ENCODE measurements around the gene TNIP3. TPM values are rescaled to one million over a fixed set of nuclear protein-coding genes. Genes with fewer than 3 reads are reported as not detected.

Gene TNIP3
- total and polyA plus RNA-seq, 2 donors (not counting 1 experiment from before 2014, with no cell fraction given), result 0.50 to 0.51 TPM

DNA sequence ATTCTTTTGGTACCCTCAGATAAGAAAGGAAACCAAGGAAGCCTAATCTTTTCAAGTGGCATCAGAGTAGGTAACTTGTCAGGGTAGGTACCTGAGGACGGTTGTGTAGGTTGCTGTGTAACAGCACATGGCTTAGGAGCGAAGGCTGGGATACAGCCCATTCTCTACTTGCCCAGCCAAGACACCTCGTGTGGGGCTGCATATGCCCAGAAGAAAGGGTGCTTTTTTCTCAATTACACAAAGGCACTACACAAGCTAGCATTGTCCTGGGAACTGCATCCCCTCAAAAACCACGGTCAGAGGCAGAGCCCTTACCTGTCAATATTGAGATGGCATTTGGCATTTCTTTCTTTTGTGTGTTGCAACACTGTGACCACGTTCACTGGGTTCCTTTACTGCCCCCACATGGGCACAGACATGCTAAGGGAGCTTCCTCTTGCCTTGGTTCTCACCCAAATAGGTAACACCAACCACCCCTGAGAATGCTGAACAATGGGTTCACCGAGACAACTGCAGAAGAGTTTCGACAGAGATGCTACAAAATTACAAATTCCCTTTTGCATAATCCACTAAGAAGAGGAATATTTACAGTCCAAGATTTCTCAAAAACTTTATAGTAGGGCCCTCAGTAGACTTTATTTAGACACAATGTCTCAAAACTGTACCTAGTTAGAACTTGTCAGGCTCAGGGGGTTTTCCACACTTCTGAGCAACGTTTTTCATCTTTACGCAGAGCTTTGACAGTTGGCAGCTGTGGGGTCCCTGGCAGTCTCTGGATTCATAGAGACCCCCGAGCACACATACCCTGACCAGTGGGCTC is 35.8 kb upstream of the TNIP3 start:
- Histone ChIP-seq H3K4me1 (ENCODE audit: control insufficient read depth, extremely low read depth, insufficient read depth, low read length) (no peaks in the 10 kb centered on the region), H2AFZ (ENCODE audit: low read length) (no peak overlapping the region), H3K36me3 (ENCODE audit: control insufficient read depth, insufficient read depth, low read length) (no peaks in the 10 kb centered on the region), H3K27ac (ENCODE audit: insufficient read depth, low read length) (no peak overlapping the region), H3K4me3 (replicated peaks in 1 of 4; ENCODE audit: control extremely low read depth in 1 of 4, insufficient read depth in 1 of 4, low read depth in 3 of 4, low read length in 4 of 4) (no peak overlapping the region), H3K27me3 (ENCODE audit: control insufficient read depth, insufficient read depth, low read length) (no peaks in the 10 kb centered on the region), H3K9ac (ENCODE audit: insufficient read depth, low read length) (no peak overlapping the region), H3K4me2 (ENCODE audit: extremely low read depth, insufficient read depth, low read length) (no peak overlapping the region), H4K20me1 (ENCODE audit: control insufficient read depth, extremely low read depth, insufficient read depth, low read length) (no peaks in the 10 kb centered on the region), H3K79me2 (ENCODE audit: control insufficient read depth, insufficient read depth, low read length) (no peaks in the 10 kb centered on the region), H3K9me3 (ENCODE audit: control insufficient read depth, insufficient read depth, low read depth, low read length) (no peaks in the 10 kb centered on the region)
- no peak for TF ChIP-seq EZH2 (IDR thresholded peaks at IDR 0.05; ENCODE audit: low read length, missing control alignments)
- TF ChIP-seq, protein P1, sequence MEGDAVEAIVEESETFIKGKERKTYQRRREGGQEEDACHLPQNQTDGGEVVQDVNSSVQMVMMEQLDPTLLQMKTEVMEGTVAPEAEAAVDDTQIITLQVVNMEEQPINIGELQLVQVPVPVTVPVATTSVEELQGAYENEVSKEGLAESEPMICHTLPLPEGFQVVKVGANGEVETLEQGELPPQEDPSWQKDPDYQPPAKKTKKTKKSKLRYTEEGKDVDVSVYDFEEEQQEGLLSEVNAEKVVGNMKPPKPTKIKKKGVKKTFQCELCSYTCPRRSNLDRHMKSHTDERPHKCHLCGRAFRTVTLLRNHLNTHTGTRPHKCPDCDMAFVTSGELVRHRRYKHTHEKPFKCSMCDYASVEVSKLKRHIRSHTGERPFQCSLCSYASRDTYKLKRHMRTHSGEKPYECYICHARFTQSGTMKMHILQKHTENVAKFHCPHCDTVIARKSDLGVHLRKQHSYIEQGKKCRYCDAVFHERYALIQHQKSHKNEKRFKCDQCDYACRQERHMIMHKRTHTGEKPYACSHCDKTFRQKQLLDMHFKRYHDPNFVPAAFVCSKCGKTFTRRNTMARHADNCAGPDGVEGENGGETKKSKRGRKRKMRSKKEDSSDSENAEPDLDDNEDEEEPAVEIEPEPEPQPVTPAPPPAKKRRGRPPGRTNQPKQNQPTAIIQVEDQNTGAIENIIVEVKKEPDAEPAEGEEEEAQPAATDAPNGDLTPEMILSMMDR (conservative IDR thresholded peaks at IDR 0.05 in 1 of 2, IDR thresholded peaks at IDR 0.05 in 1 of 2; ENCODE audit: low read depth in 1 of 2, low read length in 2 of 2), result no peak
- no peak for DNase-seq (ENCODE audit: low read depth in 2 of 2)

DNA sequence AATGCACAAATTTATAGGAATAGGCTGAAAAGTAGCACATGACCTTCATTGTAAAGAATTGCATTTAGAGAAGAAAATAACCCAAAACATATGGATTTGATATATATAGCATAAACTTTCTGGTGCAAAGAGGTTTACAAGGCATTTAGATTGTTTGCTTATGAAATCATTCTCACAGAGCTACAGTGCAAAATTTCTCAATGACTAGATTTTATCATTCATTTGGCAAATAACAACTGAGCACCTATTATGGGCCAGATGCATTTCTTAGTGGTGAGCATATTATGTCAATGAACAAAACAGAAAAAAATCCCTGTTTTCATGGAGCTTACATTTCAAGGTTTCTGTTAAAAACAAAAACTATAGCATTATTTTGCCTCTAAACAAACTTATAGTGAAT is 34.1 kb upstream of the TNIP3 start:
- H3K9ac ChIP-seq (ENCODE audit: insufficient read depth, low read length), result no peak overlapping the region
- no peaks in the 10 kb centered on the region for H4K20me1 ChIP-seq (ENCODE audit: control insufficient read depth, extremely low read depth, insufficient read depth, low read length)
- H3K9me3 ChIP-seq (ENCODE audit: control insufficient read depth, insufficient read depth, low read depth, low read length), result no peaks in the 10 kb centered on the region
- H3K27me3 ChIP-seq (ENCODE audit: control insufficient read depth, insufficient read depth, low read length), result no peaks in the 10 kb centered on the region
- H3K36me3 ChIP-seq (ENCODE audit: control insufficient read depth, insufficient read depth, low read length), result no peaks in the 10 kb centered on the region
- H3K4me3 ChIP-seq (replicated peaks in 1 of 4; ENCODE audit: control extremely low read depth in 1 of 4, insufficient read depth in 1 of 4, low read depth in 3 of 4, low read length in 4 of 4), result no peak overlapping the region
- H3K4me1 ChIP-seq (ENCODE audit: control insufficient read depth, extremely low read depth, insufficient read depth, low read length), result no peaks in the 10 kb centered on the region
- DNase-seq (ENCODE audit: low read depth in 2 of 2), result no peak
- no peak overlapping the region for H3K4me2 ChIP-seq (ENCODE audit: extremely low read depth, insufficient read depth, low read length)
- H3K27ac ChIP-seq (ENCODE audit: insufficient read depth, low read length), result no peak overlapping the region
- no peaks in the 10 kb centered on the region for H3K79me2 ChIP-seq (ENCODE audit: control insufficient read depth, insufficient read depth, low read length)
- TF ChIP-seq, protein P1 (conservative IDR thresholded peaks at IDR 0.05 in 1 of 2, IDR thresholded peaks at IDR 0.05 in 1 of 2; ENCODE audit: low read depth in 1 of 2, low read length in 2 of 2), result no peak
- TF ChIP-seq EZH2 (IDR thresholded peaks at IDR 0.05; ENCODE audit: low read length, missing control alignments), result no peak
- no peak overlapping the region for H2AFZ ChIP-seq (ENCODE audit: low read length)

DNA sequence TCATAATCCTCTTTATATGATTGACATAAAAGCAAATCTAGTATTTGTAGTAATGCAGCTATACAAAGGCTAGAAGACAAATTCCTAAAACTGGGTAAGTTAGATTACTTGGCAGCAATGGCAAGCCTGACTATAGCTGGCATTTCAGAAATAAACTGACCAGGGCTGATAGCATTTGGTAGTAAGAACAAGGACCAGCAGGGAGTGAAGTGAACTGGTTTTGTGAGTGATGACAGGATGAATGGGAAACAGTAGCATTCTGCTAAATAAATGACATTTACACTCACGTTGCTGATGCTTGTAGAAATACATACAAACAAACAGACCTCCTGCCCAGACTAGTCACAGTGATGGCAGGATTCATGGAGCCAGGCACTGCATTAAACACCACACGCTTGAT is 31.5 kb upstream of the TNIP3 start:
- Histone ChIP-seq H3K4me3 (replicated peaks in 1 of 4; ENCODE audit: control extremely low read depth in 1 of 4, insufficient read depth in 1 of 4, low read depth in 3 of 4, low read length in 4 of 4) (no peak overlapping the region), H2AFZ (ENCODE audit: low read length) (peak overlapping the region; percentile 34)
- TF ChIP-seq, protein P1 (conservative IDR thresholded peaks at IDR 0.05 in 1 of 2, IDR thresholded peaks at IDR 0.05 in 1 of 2; ENCODE audit: low read depth in 1 of 2, low read length in 2 of 2), result no peak
- TF ChIP-seq EZH2 (IDR thresholded peaks at IDR 0.05; ENCODE audit: low read length, missing control alignments), result no peak

More for the DNA sequence above, 31.5 kb upstream of the TNIP3 start:
- H3K36me3 ChIP-seq (ENCODE audit: control insufficient read depth, insufficient read depth, low read length), result no peaks in the 10 kb centered on the region
- no peak overlapping the region for H3K4me2 ChIP-seq (ENCODE audit: extremely low read depth, insufficient read depth, low read length)
- H4K20me1 ChIP-seq (ENCODE audit: control insufficient read depth, extremely low read depth, insufficient read depth, low read length), result no peaks in the 10 kb centered on the region
- H3K27ac ChIP-seq (ENCODE audit: insufficient read depth, low read length), result no peak overlapping the region
- H3K9ac ChIP-seq (ENCODE audit: insufficient read depth, low read length), result no peak overlapping the region
- H3K4me1 ChIP-seq (ENCODE audit: control insufficient read depth, extremely low read depth, insufficient read depth, low read length), result no peaks in the 10 kb centered on the region
- no peaks in the 10 kb centered on the region for H3K9me3 ChIP-seq (ENCODE audit: control insufficient read depth, insufficient read depth, low read depth, low read length)
- no peaks in the 10 kb centered on the region for H3K27me3 ChIP-seq (ENCODE audit: control insufficient read depth, insufficient read depth, low read length)
- no peak for DNase-seq (ENCODE audit: low read depth in 2 of 2)
- H3K79me2 ChIP-seq (ENCODE audit: control insufficient read depth, insufficient read depth, low read length), result no peaks in the 10 kb centered on the region
